ENCODE measurements around the gene MARCHF4. TPM values are rescaled to one million over a fixed set of nuclear protein-coding genes. Genes with fewer than 3 reads are reported as not detected.

The MARCHF4 gene
- total RNA-seq, 1 donor from 2014 or later, result 0.12 TPM

- no peak overlapping the region for H3K4me3 ChIP-seq
- H3K27me3 ChIP-seq (ENCODE audit: low read depth), result no peaks in the 10 kb centered on the region
- H3K36me3 ChIP-seq, result peaks cover 35% of the 10 kb centered on the region
- intact Hi-C loops (cut with DNase I), result no loop called here
- no peaks in the 10 kb centered on the region for H3K9me3 ChIP-seq
- DNase-seq (no peak), ATAC-seq (no peak)
- H3K4me1 ChIP-seq, result peaks cover 10% of the 10 kb centered on the region
- no peak overlapping the region for H3K27ac ChIP-seq
- no peak for TF ChIP-seq CTCF (IDR thresholded peaks at IDR 0.05)
Observed at GRCh38 chr2:216414772-216415319, 42.6 kb upstream of the MARCHF4 start.

- TF ChIP-seq CTCF (IDR thresholded peaks at IDR 0.05), result no peak
- DNase-seq, result no peak
- intact Hi-C loops (cut with DNase I), result no loop called here
- Histone ChIP-seq H3K4me3 (no peak overlapping the region), H3K4me1 (peaks cover 10% of the 10 kb centered on the region), H3K36me3 (peaks cover 29% of the 10 kb centered on the region), H3K27me3 (ENCODE audit: low read depth) (no peaks in the 10 kb centered on the region), H3K9me3 (no peaks in the 10 kb centered on the region), H3K27ac (no peak overlapping the region)
- no peak for ATAC-seq
Observed at GRCh38 chr2:216413882-216414281, 41.6 kb upstream of the MARCHF4 start.

GRCh38 chr2:216412022-216412999 is 40.0 kb upstream of the MARCHF4 start, which contains the start of gene SMARCAL1:
SMARCAL1 (plus strand) TSS chr2:216412484; CDS start chr2:216414705, 2,221 bp downstream.
- intact Hi-C loops (cut with DNase I), result no loop called here
- H3K9me3 ChIP-seq, result no peaks in the 10 kb centered on the region
- ATAC-seq (peak; percentile 96 to 99), DNase-seq (peak; percentile 100)
- H3K4me1 ChIP-seq, result peaks cover 10% of the 10 kb centered on the region
- H3K4me3 ChIP-seq, result peak within 1 kb of the TSS; percentile 81
- no peak for TF ChIP-seq CTCF (IDR thresholded peaks at IDR 0.05)
- H3K27ac ChIP-seq, result peak within 1 kb of the TSS; percentile 97
- no peaks in the 10 kb centered on the region for H3K27me3 ChIP-seq (ENCODE audit: low read depth)
- H3K36me3 ChIP-seq, result peaks cover 27% of the 10 kb centered on the region

- intact Hi-C loops (cut with DNase I), result no loop called here
- H3K27ac ChIP-seq, result no peak overlapping the region
- TF ChIP-seq CTCF (IDR thresholded peaks at IDR 0.05), result no peak
- ATAC-seq, result no peak
- H3K9me3 ChIP-seq, result no peaks in the 10 kb centered on the region
- H3K4me1 ChIP-seq, result peaks cover 10% of the 10 kb centered on the region
- H3K36me3 ChIP-seq, result peaks cover 9% of the 10 kb centered on the region
- no peak for DNase-seq
- no peaks in the 10 kb centered on the region for H3K27me3 ChIP-seq (ENCODE audit: low read depth)
- no peak overlapping the region for H3K4me3 ChIP-seq
Observed at GRCh38 chr2:216410550-216410949, 38.3 kb upstream of the MARCHF4 start.

GRCh38 chr2:216408426-216409290 is 36.4 kb upstream of the MARCHF4 start:
- Histone ChIP-seq H3K4me1 (peaks cover 9% of the 10 kb centered on the region), H3K4me3 (no peak overlapping the region), H3K36me3 (no peaks in the 10 kb centered on the region), H3K27ac (no peak overlapping the region), H3K9me3 (no peaks in the 10 kb centered on the region), H3K27me3 (ENCODE audit: low read depth) (no peaks in the 10 kb centered on the region)
- no peak for TF ChIP-seq CTCF (IDR thresholded peaks at IDR 0.05)
- intact Hi-C loops (cut with DNase I), result no loop called here
- ATAC-seq (no peak), DNase-seq (no peak)

Measured in lower lobe of right lung (tissue), 2 donors.